LNCAP (cell line): ENCODE data around the gene CORO1C.

Experiments
- CTCF ChIP-seq: fragments of 450-650 bp; IDR thresholded peaks from 2 replicates; pipeline ENCODE4 v1.5.1; 2017; ENCODE audit warnings: mild to moderate bottlenecking

The CORO1C gene

GRCh38 chr12:108772247-108772646, 40.9 kb upstream of the CORO1C start:
- no peak for TF ChIP-seq CTCF

- TF ChIP-seq CTCF, result no peak
Observed at GRCh38 chr12:108770963-108771362, 39.6 kb upstream of the CORO1C start.

GRCh38 chr12:108770269-108770829, 39.0 kb upstream of the CORO1C start:
- no peak for TF ChIP-seq CTCF

GRCh38 chr12:108768591-108769500, 37.5 kb upstream of the CORO1C start:
- TF ChIP-seq CTCF, result no peak

- no peak for TF ChIP-seq CTCF
Observed at GRCh38 chr12:108766294-108766693, 35.0 kb upstream of the CORO1C start.

GRCh38 chr12:108765289-108765764, 34.0 kb upstream of the CORO1C start:
- TF ChIP-seq CTCF, result no peak

- TF ChIP-seq CTCF, result no peak
Observed at GRCh38 chr12:108764540-108765288, 33.4 kb upstream of the CORO1C start.
